Measurements from ENCODE around the gene GYG2. TPM values are rescaled to one million over a fixed set of nuclear protein-coding genes. Genes with fewer than 3 reads are reported as not detected.
"Not testable (repeated sequence)": the region's sequence is repeated elsewhere in the genome, so short reads cannot be mapped to it uniquely, and the experiment has no call there.

The GYG2 gene
- 10 to 100 TPM in 2 of 4 donors, 1 to 10 TPM in 2; 3.8 to 13.7 (median 8.5) TPM for total RNA-seq

DNA sequence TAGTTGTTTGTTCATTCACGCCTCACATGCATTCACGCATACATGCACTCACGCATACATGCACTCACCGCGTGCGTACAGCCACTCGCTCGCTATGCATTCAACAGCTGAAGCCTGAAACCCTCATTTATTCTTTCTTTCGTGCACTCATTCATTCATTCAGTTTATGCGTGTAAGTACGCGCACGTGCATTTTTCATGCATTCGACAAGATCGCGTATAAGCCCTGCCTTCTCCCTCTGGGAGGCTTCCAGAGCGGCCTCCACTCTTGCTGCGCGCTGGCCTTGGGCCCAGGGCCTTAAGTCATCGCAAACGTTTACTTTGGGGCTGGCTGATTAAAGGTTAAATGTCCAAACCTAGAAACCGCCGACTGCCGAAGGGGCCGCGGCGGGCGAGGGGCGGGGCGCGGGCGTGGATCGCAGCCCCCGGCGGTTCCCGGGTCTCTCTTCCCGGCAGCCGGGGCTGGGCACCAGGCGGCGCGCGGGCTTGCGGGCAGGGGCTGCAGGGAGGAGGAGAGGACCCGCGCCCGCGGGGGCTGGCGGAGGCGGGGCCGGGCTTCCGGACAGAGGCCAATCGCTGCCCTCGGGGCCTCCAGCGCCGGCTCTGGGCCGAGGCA, at the start of gene GYG2:
Gene GYG2, plus strand, starts transcription at position 587 of the 615 bp plus-strand sequence. CDS start 1,259 bp downstream, outside the sequence.
- Histone ChIP-seq H3K4me1 (peaks cover 0 to 12% (median 4%) of the 10 kb centered on the region in 3 donors), H3K4me3 (peak within 1 kb of the TSS; percentile 36 to 56), H3K36me3 (no peaks in the 10 kb centered on the region), H3K27me3 (peaks cover 7% of the 10 kb centered on the region), H3K27ac (peak within 1 kb of the TSS in 1 of 4 donors; percentile 12), H3K9me3 (no peaks in the 10 kb centered on the region)
- 48% methylated on average over 14 of the region's 56 CpGs; no CpG with 5 or more reads in 1 of the 2 donors for WGBS, 2 donors (ENCODE audit: low coverage in 1 of 2)
- peak; percentile 36 for ATAC-seq
- TF ChIP-seq CTCF (IDR thresholded peaks at IDR 0.05) (no peak), POLR2A (IDR thresholded peaks at IDR 0.05) (no peak), POLR2AphosphoS5 (IDR thresholded peaks at IDR 0.05) (no peak), EP300 (IDR thresholded peaks at IDR 0.05) (no peak)

- not testable (repeated sequence) for ATAC-seq, H3K4me3 ChIP-seq
- 62 to 65% methylated on average over 6 to 8 of the region's 12 CpGs for WGBS, 2 donors (ENCODE audit: low coverage in 1 of 2)
These were observed 48.1 kb upstream of the GYG2 start for GRCh38 chrX:2780472-2781225.

GRCh38 chrX:2781226-2781571, 47.5 kb upstream of the GYG2 start:
- WGBS, 2 donors (ENCODE audit: low coverage in 1 of 2): no CpG with 5 or more reads among the region's 1 CpG
- no peak overlapping the region for H3K27ac ChIP-seq
- no peak for ATAC-seq
- H3K27me3 ChIP-seq: peaks cover 3% of the 10 kb centered on the region
- no peak for TF ChIP-seq EP300 (IDR thresholded peaks at IDR 0.05)
- H3K36me3 ChIP-seq: no peaks in the 10 kb centered on the region
- H3K9me3 ChIP-seq: no peaks in the 10 kb centered on the region
- H3K4me1 ChIP-seq: no peaks in the 10 kb centered on the region
- no peak overlapping the region for H3K4me3 ChIP-seq

More at GRCh38 chrX:2780472-2781225, 48.1 kb upstream of the GYG2 start:
- not testable (repeated sequence) for H3K36me3 ChIP-seq, H3K27me3 ChIP-seq, H3K9me3 ChIP-seq, H3K27ac ChIP-seq, H3K4me1 ChIP-seq

DNA sequence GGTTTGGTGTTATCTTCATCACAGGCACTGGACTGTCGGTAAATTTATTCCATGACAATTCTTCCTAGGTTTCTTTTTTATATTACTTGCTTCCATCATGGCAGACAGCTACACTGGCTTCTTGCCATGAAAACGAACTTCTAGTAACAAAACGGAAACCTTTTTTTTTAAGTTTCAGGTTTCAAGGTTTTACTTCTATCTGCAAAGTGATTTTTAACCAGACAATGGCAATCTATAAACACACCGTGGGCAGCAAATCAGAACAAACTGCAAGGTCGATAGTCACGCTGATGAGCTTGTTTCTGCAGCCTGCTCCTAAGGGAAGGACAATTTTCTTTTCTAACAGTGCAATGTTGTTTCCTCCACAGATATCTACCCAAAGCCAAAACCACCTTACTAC, 47.0 kb upstream of the GYG2 start:
- Histone ChIP-seq H3K27me3 (peaks cover 3% of the 10 kb centered on the region), H3K4me3 (no peak overlapping the region), H3K4me1 (no peaks in the 10 kb centered on the region), H3K36me3 (no peaks in the 10 kb centered on the region), H3K27ac (no peak overlapping the region), H3K9me3 (no peaks in the 10 kb centered on the region)
- ATAC-seq: no peak
- TF ChIP-seq POLR2A (IDR thresholded peaks at IDR 0.05) (no peak), CTCF (IDR thresholded peaks at IDR 0.05) (no peak), POLR2AphosphoS5 (IDR thresholded peaks at IDR 0.05) (no peak), EP300 (IDR thresholded peaks at IDR 0.05) (no peak)
- 14 to 40% methylated on average over 3 to 5 of the region's 6 CpGs for WGBS, 2 donors (ENCODE audit: low coverage in 1 of 2)

GRCh38 chrX:2782171-2782570, 46.6 kb upstream of the GYG2 start:
- Histone ChIP-seq H3K4me1 (no peaks in the 10 kb centered on the region), H3K4me3 (no peak overlapping the region), H3K27ac (no peak overlapping the region), H3K36me3 (no peaks in the 10 kb centered on the region), H3K27me3 (peaks cover 3% of the 10 kb centered on the region), H3K9me3 (no peaks in the 10 kb centered on the region)
- TF ChIP-seq POLR2AphosphoS5 (IDR thresholded peaks at IDR 0.05): no peak
- no peak for ATAC-seq
- WGBS, 2 donors (ENCODE audit: low coverage in 1 of 2): 29 to 49% methylated on average over 1 to 3 of the region's 4 CpGs

- WGBS, 2 donors (ENCODE audit: low coverage in 1 of 2): 53 to 60% methylated on average over 1 to 3 of the region's 4 CpGs
- no peaks in the 10 kb centered on the region for H3K36me3 ChIP-seq
- no peaks in the 10 kb centered on the region for H3K4me1 ChIP-seq
- no peak overlapping the region for H3K27ac ChIP-seq
- TF ChIP-seq POLR2AphosphoS5 (IDR thresholded peaks at IDR 0.05) (no peak), EP300 (IDR thresholded peaks at IDR 0.05) (no peak), CTCF (IDR thresholded peaks at IDR 0.05) (no peak), POLR2A (IDR thresholded peaks at IDR 0.05) (no peak)
- peaks cover 3% of the 10 kb centered on the region for H3K27me3 ChIP-seq
- H3K9me3 ChIP-seq: no peaks in the 10 kb centered on the region
- no peak for ATAC-seq
- no peak overlapping the region for H3K4me3 ChIP-seq
These were observed 46.0 kb upstream of the GYG2 start for GRCh38 chrX:2782778-2783177.

All from gastroesophageal sphincter (tissue), 4 donors.